Astrocyte (in vitro differentiated cells and primary cell): ENCODE data around the gene KLHL30. TPM values are rescaled to one million over a fixed set of nuclear protein-coding genes. Genes with fewer than 3 reads are reported as not detected.

ENCODE experiments used
- DNase-seq: peaks from one replicate; pipeline ENCODE4 v3.0.0-alpha.2; 2010; ENCODE audit warnings: low read depth
- FAIRE-seq: peaks from 2 replicates; lab custom pipeline; 2011; peaks lifted over from hg19 to GRCh38; lab: Jason Lieb, UNC
- H2AFZ ChIP-seq: 2 replicates; pipeline ENCODE4 v1.6.0; 2012; ENCODE audit warnings: low read depth, low read length, inconsistent platforms
- H3K27ac ChIP-seq: 2 replicates; pipeline ENCODE4 v1.5.1; 2011; ENCODE audit warnings: low read depth, low read length, inconsistent platforms
- H3K27me3 ChIP-seq: 2 replicates; pipeline ENCODE4 v1.6.0; 2011; ENCODE audit warnings: low read length, inconsistent platforms; ENCODE audit not compliant: insufficient read depth
- H3K36me3 ChIP-seq: 2 replicates; pipeline ENCODE4 v1.5.1; 2011; ENCODE audit warnings: low read length, inconsistent platforms; ENCODE audit not compliant: insufficient read depth
- H3K4me1 ChIP-seq: 2 replicates; pipeline ENCODE4 v1.5.1; 2011; ENCODE audit warnings: low read length, inconsistent platforms; ENCODE audit not compliant: insufficient read depth
- H3K4me2 ChIP-seq: 2 replicates; pipeline ENCODE4 v1.6.0; 2012; ENCODE audit warnings: low read length, inconsistent platforms
- H3K4me3 ChIP-seq: 2 replicates; pipeline ENCODE4 v1.5.1; 2011; ENCODE audit warnings: low read depth, mild to moderate bottlenecking, low read length, inconsistent platforms; ENCODE audit not compliant: insufficient read depth
- H3K79me2 ChIP-seq: 2 replicates; pipeline ENCODE4 v1.6.0; 2012; ENCODE audit warnings: mild to moderate bottlenecking, low read length, inconsistent platforms; ENCODE audit not compliant: insufficient read depth
- H3K9ac ChIP-seq: 2 replicates; pipeline ENCODE4 v1.6.0; 2012; ENCODE audit warnings: mild to moderate bottlenecking, low read length, inconsistent platforms
- H3K9me3 ChIP-seq: 2 replicates; pipeline ENCODE4 v1.5.1; 2012; ENCODE audit warnings: low read depth, mild to moderate bottlenecking, low read length, inconsistent platforms; ENCODE audit not compliant: insufficient read depth
- H4K20me1 ChIP-seq: 2 replicates; pipeline ENCODE4 v1.6.0; 2012; ENCODE audit warnings: low read length, inconsistent platforms; ENCODE audit not compliant: insufficient read depth
- H3K27ac Mint-ChIP-seq: one replicate; pipeline ENCODE4 v1.8.0; 2021; ENCODE audit warnings: mild to moderate bottlenecking, mixed read lengths; ENCODE audit not compliant: unreplicated experiment
- H3K27me3 Mint-ChIP-seq: one replicate; pipeline ENCODE4 v1.8.0; 2021; ENCODE audit warnings: low read depth, mixed read lengths; ENCODE audit not compliant: unreplicated experiment
- H3K36me3 Mint-ChIP-seq: one replicate; pipeline ENCODE4 v1.8.0; 2021; ENCODE audit warnings: low read depth, mixed read lengths; ENCODE audit not compliant: unreplicated experiment
- H3K4me1 Mint-ChIP-seq: one replicate; pipeline ENCODE4 v1.8.0; 2021; ENCODE audit warnings: low read depth, mixed read lengths; ENCODE audit not compliant: unreplicated experiment
- H3K4me3 Mint-ChIP-seq: one replicate; pipeline ENCODE4 v1.8.0; 2021; ENCODE audit warnings: mild to moderate bottlenecking, moderate library complexity, mixed read lengths; ENCODE audit not compliant: unreplicated experiment
- H3K9me3 Mint-ChIP-seq: one replicate; pipeline ENCODE4 v1.8.0; 2021; ENCODE audit warnings: mild to moderate bottlenecking, mixed read lengths; ENCODE audit not compliant: unreplicated experiment
- CTCF ChIP-seq: IDR thresholded peaks from 2 replicates; pipeline ENCODE4 v1.5.1; 2011; ENCODE audit warnings: low read depth, mild to moderate bottlenecking, inconsistent platforms, low read length, moderate library complexity; ENCODE audit not compliant: insufficient read depth
- EZH2 ChIP-seq: IDR thresholded peaks from 2 replicates; pipeline ENCODE4 v1.6.1; 2012; ENCODE audit warnings: mild to moderate bottlenecking, low read length, inconsistent platforms; ENCODE audit not compliant: insufficient read depth
- total RNA-seq: library from RNA; stranded (reverse); gene quantifications from 2 replicates; pipeline ENCODE4 v1.2.1, GENCODE V29; 2021

KLHL30 gene
- total RNA-seq, 1 donor from 2014 or later, result 0.59 TPM

GRCh38 chr2:238158018-238158508 lies 19.6 kb downstream of the KLHL30 start:
- peaks cover 15% of the 10 kb centered on the region for H3K4me1 ChIP-seq
- Mint-ChIP-seq H3K4me3 (no peak overlapping the region), H3K4me1 (peaks cover 1% of the 10 kb centered on the region), H3K27ac (no peak overlapping the region), H3K27me3 (peaks cover 14% of the 10 kb centered on the region), H3K9me3 (peaks cover 3% of the 10 kb centered on the region), H3K36me3 (peaks cover 2% of the 10 kb centered on the region)
- H3K4me3 ChIP-seq, result no peak overlapping the region
- H3K79me2 ChIP-seq, result no peaks in the 10 kb centered on the region
- H3K9ac ChIP-seq, result no peak overlapping the region
- no peak overlapping the region for H2AFZ ChIP-seq
- TF ChIP-seq EZH2 (no peak), CTCF (no peak)
- no peak overlapping the region for H3K27ac ChIP-seq
- no peak for FAIRE-seq
- H3K27me3 ChIP-seq, result no peaks in the 10 kb centered on the region
- no peak for DNase-seq
- peak overlapping the region; percentile 62 for H3K4me2 ChIP-seq
- no peaks in the 10 kb centered on the region for H3K36me3 ChIP-seq
- H3K9me3 ChIP-seq, result no peaks in the 10 kb centered on the region
- no peaks in the 10 kb centered on the region for H4K20me1 ChIP-seq

- peaks cover 16% of the 10 kb centered on the region for H3K27me3 Mint-ChIP-seq
Measured at GRCh38 chr2:238158509-238159070, 20.1 kb downstream of the KLHL30 start, which contains the start of gene ERFE. Gene ERFE (plus strand): TSS chr2:238158970. CDS start chr2:238159008, 38 bp downstream.

More at GRCh38 chr2:238158509-238159070, 20.1 kb downstream of the KLHL30 start, which contains the start of gene ERFE:
- Mint-ChIP-seq H3K9me3 (peaks cover 3% of the 10 kb centered on the region), H3K4me3 (peak within 1 kb of the TSS; percentile 50), H3K36me3 (peaks cover 2% of the 10 kb centered on the region), H3K4me1 (peaks cover 1% of the 10 kb centered on the region), H3K27ac (peak within 1 kb of the TSS; percentile 41)
- H3K4me1 ChIP-seq, result peaks cover 20% of the 10 kb centered on the region
- DNase-seq, result no peak
- no peaks in the 10 kb centered on the region for H3K79me2 ChIP-seq
- no peak within 1 kb of the TSS for H2AFZ ChIP-seq
- H3K4me3 ChIP-seq, result peak within 1 kb of the TSS; percentile 51
- H3K27ac ChIP-seq, result no peak within 1 kb of the TSS
- no peaks in the 10 kb centered on the region for H4K20me1 ChIP-seq
- no peaks in the 10 kb centered on the region for H3K9me3 ChIP-seq
- FAIRE-seq, result no peak
- peak within 1 kb of the TSS; percentile 65 for H3K9ac ChIP-seq
- TF ChIP-seq CTCF, result no peak
- no peak for TF ChIP-seq EZH2
- H3K27me3 ChIP-seq, result no peaks in the 10 kb centered on the region
- peak within 1 kb of the TSS; percentile 83 for H3K4me2 ChIP-seq
- no peaks in the 10 kb centered on the region for H3K36me3 ChIP-seq
